IMR-90 (cell line): Measurements from ENCODE around the gene NEUROD4. TPM values are rescaled to one million over a fixed set of nuclear protein-coding genes. Genes with fewer than 3 reads are reported as not detected.

Source experiments
- ATAC-seq: fragments of 200-7000 bp; cut with Tn5 transposase; 2 replicates; pipeline ENCODE4 v1.9.1; 2020; ENCODE audit warnings: low read depth, mild to moderate bottlenecking, moderate library complexity
- BruUV-seq: library from RNA; stranded (reverse); fragments of 400-500 nt; replicated peaks from 2 replicates; lab custom pipeline; 2021; lab: Mats Ljungman, UMichigan
- CTCF ChIA-PET: fragments of 300-600 bp; formaldehyde crosslinking; extraction: SDS; loops from one replicate; lab custom pipeline; 2021; ENCODE audit warnings: antibody characterized with exemption; lab: Yijun Ruan, JAX
- POLR2A ChIA-PET: fragments of 300-600 bp; sonication (Branson Sonifier 250); formaldehyde crosslinking; loops from one replicate; lab custom pipeline; 2022; ENCODE audit warnings: antibody characterized with exemption; ENCODE audit not compliant: unreplicated experiment; lab: Charles Lee
- DNase-seq: peaks from one replicate; pipeline ENCODE4 v3.0.0; 2013
- H2AFZ ChIP-seq: replicated peaks from 2 replicates; pipeline ENCODE3; 2013; ENCODE audit warnings: low read length, mild to moderate bottlenecking; ENCODE audit not compliant: poor library complexity
- H2AK5ac ChIP-seq: 2 replicates; pipeline ENCODE4 v1.6.1; 2013; ENCODE audit warnings: low read depth, low read length, inconsistent platforms
- H2AK9ac ChIP-seq: replicated peaks from 2 replicates; pipeline ENCODE3; 2013; ENCODE audit warnings: mild to moderate bottlenecking, low read depth, low read length, moderate library complexity; ENCODE audit not compliant: poor library complexity
- H2BK120ac ChIP-seq: 2 replicates; pipeline ENCODE4 v1.6.1; 2013; ENCODE audit warnings: low read depth, low read length, inconsistent platforms
- H2BK15ac ChIP-seq: 3 replicates; pipeline ENCODE4 v1.6.1; 2013; ENCODE audit warnings: low read depth, low read length, inconsistent platforms
- H2BK20ac ChIP-seq: 2 replicates; pipeline ENCODE4 v1.6.1; 2013; ENCODE audit warnings: low read depth, mild to moderate bottlenecking, inconsistent platforms, low read length, moderate library complexity
- H2BK5ac ChIP-seq: 2 replicates; pipeline ENCODE4 v1.6.1; 2013; ENCODE audit warnings: mild to moderate bottlenecking, low read depth, low read length, inconsistent platforms; ENCODE audit not compliant: poor library complexity, severe bottlenecking
- H3K14ac ChIP-seq: replicated peaks from 2 replicates; pipeline ENCODE4 v1.6.1; 2013; ENCODE audit warnings: low read depth, low read length, inconsistent platforms
- H3K18ac ChIP-seq: 2 replicates; pipeline ENCODE4 v1.6.1; 2013; ENCODE audit warnings: low read depth, low read length, control low read depth
- H3K23ac ChIP-seq: 2 replicates; pipeline ENCODE4 v1.6.1; 2013; ENCODE audit warnings: low read depth, low read length, inconsistent platforms
- H3K27ac ChIP-seq: 2 replicates; pipeline ENCODE4 v1.5.1; 2013; ENCODE audit warnings: mild to moderate bottlenecking, control low read depth, low read length; ENCODE audit not compliant: insufficient read depth
- H3K27me3 ChIP-seq: 2 replicates; pipeline ENCODE4 v1.6.1; 2013; ENCODE audit warnings: low read length; ENCODE audit not compliant: control insufficient read depth, insufficient read depth
- H3K36me3 ChIP-seq: 2 replicates; pipeline ENCODE4 v1.6.1; 2013; ENCODE audit warnings: low read length, mixed read lengths; ENCODE audit not compliant: control insufficient read depth, insufficient read depth
- H3K4ac ChIP-seq: 2 replicates; pipeline ENCODE4 v1.6.1; 2013; ENCODE audit warnings: low read depth, low read length, inconsistent platforms
- H3K4me1 ChIP-seq: 2 replicates; pipeline ENCODE4 v1.6.1; 2013; ENCODE audit warnings: low read length, mixed read lengths; ENCODE audit not compliant: control insufficient read depth, insufficient read depth
- H3K4me2 ChIP-seq: 2 replicates; pipeline ENCODE4 v1.6.1; 2013; ENCODE audit warnings: low read depth, mild to moderate bottlenecking, control low read depth, low read length, moderate library complexity
- H3K4me3 ChIP-seq: 2 replicates; pipeline ENCODE4 v1.5.1; 2013; ENCODE audit warnings: low read depth, mild to moderate bottlenecking, control low read depth, low read length, moderate library complexity; ENCODE audit not compliant: insufficient read depth
- H3K56ac ChIP-seq: 2 replicates; pipeline ENCODE4 v1.6.1; 2013; ENCODE audit warnings: low read length, inconsistent platforms; ENCODE audit not compliant: insufficient read depth; ENCODE audit errors: extremely low read depth
- H3K79me1 ChIP-seq, 2 experiments: 2 replicates each; pipeline ENCODE4 v1.6.1; 2013; ENCODE audit warnings: low read length in 2 of 2, inconsistent platforms in 1 of 2, low read depth in 1 of 2
- H3K9ac ChIP-seq: 2 replicates; pipeline ENCODE4 v1.6.1; 2013; ENCODE audit warnings: low read depth, low read length, control low read depth
- H3K9me1 ChIP-seq: 2 replicates; pipeline ENCODE4 v1.6.1; 2013; ENCODE audit warnings: low read length, inconsistent platforms; ENCODE audit not compliant: insufficient read depth
- H3K9me3 ChIP-seq: 2 replicates; pipeline ENCODE4 v1.6.1; 2013; ENCODE audit warnings: low read length; ENCODE audit not compliant: control insufficient read depth, insufficient read depth
- H4K20me1 ChIP-seq: 2 replicates; pipeline ENCODE4 v1.6.1; 2013; ENCODE audit warnings: low read length, inconsistent platforms; ENCODE audit not compliant: insufficient read depth
- H4K5ac ChIP-seq: 2 replicates; pipeline ENCODE4 v1.6.1; 2013; ENCODE audit warnings: mild to moderate bottlenecking, low read depth, low read length, control low read depth
- H4K8ac ChIP-seq, 2 experiments: 2 replicates each; pipeline ENCODE4 v1.6.1; 2013; ENCODE audit warnings: low read depth in 2 of 2, low read length in 2 of 2, control low read depth in 1 of 2, inconsistent platforms in 1 of 2
- H4K91ac ChIP-seq: 2 replicates; pipeline ENCODE4 v1.6.1; 2013; ENCODE audit warnings: low read depth, low read length, inconsistent platforms; ENCODE audit not compliant: insufficient read depth
- CEBPB ChIP-seq: IDR thresholded peaks from 2 replicates; pipeline ENCODE4 v1.6.1; 2012; ENCODE audit warnings: low read depth, low read length, improper control_type of control experiment
- MXI1 ChIP-seq: IDR thresholded peaks from 2 replicates; pipeline ENCODE4 v1.6.1; 2012; ENCODE audit warnings: low read depth, mild to moderate bottlenecking, low read length, moderate library complexity, borderline replicate concordance
- RAD21 ChIP-seq: IDR thresholded peaks from 2 replicates; pipeline ENCODE4 v1.6.1; 2012; ENCODE audit warnings: low read length, improper control_type of control experiment
- RFX5 ChIP-seq: IDR thresholded peaks from 2 replicates; pipeline ENCODE4 v1.8.0; 2012; ENCODE audit warnings: low read depth, mild to moderate bottlenecking, low read length, moderate library complexity
- WGBS, 2 experiments: methylation state at CpG; one replicate each; pipeline versions ENCODE4 v1.1.5 to v1.1.7; 2013; ENCODE audit warnings: missing lambda C conversion rate in 2 of 2; ENCODE audit not compliant: insufficient read length in 1 of 2; ENCODE audit errors: extremely low coverage in 2 of 2; 5-methylcytosine and 5-hydroxymethylcytosine counted together
- dilution Hi-C: fragments of 300-500 bp; cut with HindIII; formaldehyde crosslinking; loops from one replicate; pipeline ENCODE4 v1.14.3; 2018; ENCODE audit warnings: low sequenced_read_pairs; ENCODE audit not compliant: unreplicated experiment
- in situ Hi-C: fragments of 300-500 bp; cut with MboI; formaldehyde crosslinking; loops from 3 replicates; pipeline ENCODE4 v1.14.3; 2019; ENCODE audit warnings: low sequenced_read_pairs, inconsistent platforms, mixed read lengths
- intact Hi-C: fragments of 100-400 bp; cut with micrococcal nuclease; formaldehyde crosslinking; loops from 2 replicates; pipeline ENCODE4 v1.10.0; 2022
- polyA plus RNA-seq, 3 experiments: library from polyadenylated mRNA; depleted of rRNA; stranded (reverse); fragments of >200 nt; gene quantifications; 2 replicates each; pipeline ENCODE4 v1.2.3, GENCODE V29; 2012; ENCODE audit warnings: low replicate concordance in 1 of 3
- total RNA-seq: library from RNA; depleted of rRNA; stranded (reverse); fragments of >200 nt; gene quantifications from 2 replicates; pipeline ENCODE4 v1.2.3, GENCODE V29; 2012

Gene NEUROD4
- total and polyA plus RNA-seq, 2 of the 4 experiments (the other 2 are of a cell fraction) = not detected

GRCh38 chr12:54980341-54980740 lies 39.4 kb upstream of the NEUROD4 start:
- H3K4me2 ChIP-seq = no peak overlapping the region
- H3K9me3 ChIP-seq = no peaks in the 10 kb centered on the region
- POLR2A ChIA-PET = no interaction called here
- H2BK120ac ChIP-seq = no peak overlapping the region
- no peak overlapping the region for H3K9ac ChIP-seq
- H3K4ac ChIP-seq = no peak overlapping the region
- dilution Hi-C loops = no loop called here
- CTCF ChIA-PET = no interaction called here
- no peak overlapping the region for H2AFZ ChIP-seq
- no peaks in the 10 kb centered on the region for H3K79me1 ChIP-seq
- BruUV-seq = no TSS peak
- 17% methylated on average over 1 of the region's 5 CpGs; no CpG with 5 or more reads in 1 of the 2 experiments for WGBS, 2 experiments
- no peak overlapping the region for H2BK20ac ChIP-seq
- intact Hi-C loops = no loop called here
- DNase-seq (no peak), ATAC-seq (no peak)
- H2AK9ac ChIP-seq = no peak overlapping the region
- H3K18ac ChIP-seq = no peak overlapping the region
- H4K20me1 ChIP-seq = no peaks in the 10 kb centered on the region
- H3K14ac ChIP-seq = no peak overlapping the region
- H3K56ac ChIP-seq = no peak overlapping the region
- H4K91ac ChIP-seq = no peak overlapping the region
- peaks cover 3% of the 10 kb centered on the region for H3K27me3 ChIP-seq
- no peaks in the 10 kb centered on the region for H3K4me1 ChIP-seq
- no peak overlapping the region for H4K8ac ChIP-seq
- no peak overlapping the region for H2AK5ac ChIP-seq
- no peak overlapping the region for H3K23ac ChIP-seq
- no peaks in the 10 kb centered on the region for H3K9me1 ChIP-seq
- H2BK15ac ChIP-seq = no peak overlapping the region
- H4K5ac ChIP-seq = no peak overlapping the region
- no peaks in the 10 kb centered on the region for H3K36me3 ChIP-seq
- H2BK5ac ChIP-seq = no peak overlapping the region
- H3K27ac ChIP-seq = no peak overlapping the region
- in situ Hi-C loops = no loop called here
- no peak overlapping the region for H3K4me3 ChIP-seq
- TF ChIP-seq MXI1 (no peak), CEBPB (no peak), RFX5 (no peak), RAD21 (no peak)
